Parathyroid adenoma (tissue), 2 donors: ENCODE measurements around the gene PAGR1.

Experiments
- H2AFZ ChIP-seq: fragments of 300-600 bp; sonication (generic); one replicate; pipeline ENCODE4 v1.7.0; 2017; ENCODE audit warnings: antibody characterized with exemption, mild to moderate bottlenecking
- H3K27ac ChIP-seq: fragments of 300-600 bp; sonication (generic); one replicate; pipeline ENCODE4 v1.7.0; 2017
- H3K27me3 ChIP-seq: fragments of 300-600 bp; sonication (generic); one replicate; pipeline ENCODE4 v1.7.0; 2017; ENCODE audit warnings: low read length; ENCODE audit not compliant: control insufficient read depth, insufficient read depth
- H3K36me3 ChIP-seq: fragments of 300-600 bp; sonication (generic); one replicate; pipeline ENCODE4 v1.7.0; 2017; ENCODE audit warnings: low read length; ENCODE audit not compliant: control insufficient read depth, insufficient read depth
- H3K4me1 ChIP-seq: fragments of 300-600 bp; sonication (generic); one replicate; pipeline ENCODE4 v1.7.0; 2017; ENCODE audit warnings: control low read depth
- H3K4me2 ChIP-seq: fragments of 300-600 bp; sonication (generic); one replicate; pipeline ENCODE4 v1.7.0; 2017; ENCODE audit warnings: low read length
- H3K4me3 ChIP-seq: fragments of 300-600 bp; sonication (generic); one replicate; pipeline ENCODE4 v1.7.0; 2017; ENCODE audit warnings: low read depth, low read length
- H3K79me2 ChIP-seq: fragments of 300-600 bp; sonication (generic); one replicate; pipeline ENCODE4 v1.7.0; 2017; ENCODE audit warnings: control low read depth
- H3K9ac ChIP-seq: fragments of 300-600 bp; sonication (generic); one replicate; pipeline ENCODE4 v1.7.0; 2017; ENCODE audit warnings: mild to moderate bottlenecking
- H3K9me3 ChIP-seq: fragments of 300-600 bp; sonication (generic); one replicate; pipeline ENCODE4 v1.7.0; 2017; ENCODE audit warnings: low read length; ENCODE audit not compliant: control insufficient read depth
- CTCF ChIP-seq: fragments of 300-600 bp; sonication (generic); IDR thresholded peaks from one replicate; pipeline ENCODE4 v1.7.0; 2017; ENCODE audit warnings: antibody characterized with exemption, mild to moderate bottlenecking
- donor health status: primary hyperparathyroidism.

Gene PAGR1

GRCh38 chr16:29824589-29825144, 8.7 kb downstream of the PAGR1 start:
- Histone ChIP-seq H3K4me2 (no peak overlapping the region), H3K27ac (peak overlapping the region; percentile 26)

DNA sequence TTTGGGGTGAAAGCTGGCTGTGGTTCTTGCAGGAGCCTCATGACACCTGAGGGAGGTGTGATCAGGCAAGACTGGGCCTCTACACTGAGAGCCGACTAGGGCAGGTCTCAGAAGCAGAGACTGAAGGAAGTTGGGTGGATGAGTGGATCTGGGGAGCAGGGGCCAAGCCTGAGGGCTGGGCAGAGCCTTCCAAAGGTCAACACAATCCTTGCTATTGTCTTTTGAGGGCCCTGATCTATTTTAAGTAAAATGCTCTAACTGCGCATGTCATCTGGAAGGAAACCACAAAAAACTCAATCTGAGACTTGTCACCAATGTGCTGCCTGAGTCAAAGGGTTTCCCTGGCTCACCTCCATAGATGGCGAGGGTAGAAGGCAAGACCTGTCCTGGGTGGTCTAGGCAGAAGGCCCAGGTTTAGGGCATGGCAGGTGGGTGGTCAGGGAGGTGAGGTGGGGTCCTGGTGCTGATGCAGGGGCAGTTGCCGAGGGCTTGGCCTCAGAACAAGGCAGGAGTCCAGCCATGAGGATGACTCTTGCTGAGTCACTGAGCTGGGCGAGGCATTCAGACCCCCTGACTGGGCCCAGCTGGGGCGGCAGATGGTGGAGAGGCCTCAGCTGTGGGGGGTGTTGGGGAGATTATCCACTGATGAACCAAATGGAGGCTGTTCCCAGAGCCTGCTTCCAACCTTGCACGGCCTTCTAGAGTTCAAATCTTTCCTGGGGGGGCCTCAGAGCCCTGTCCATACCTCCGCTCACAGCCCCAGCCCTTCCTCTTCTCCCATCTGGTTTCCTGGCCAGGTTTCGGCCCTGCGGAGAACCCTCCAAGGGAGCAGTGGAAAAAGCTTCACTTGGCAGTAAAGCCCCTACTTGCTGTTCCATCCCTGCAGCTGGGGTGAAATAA, 9.4 kb downstream of the PAGR1 start:
- no peak overlapping the region for H3K4me2 ChIP-seq
- H3K36me3 ChIP-seq: no peaks in the 10 kb centered on the region
- no peaks in the 10 kb centered on the region for H3K27me3 ChIP-seq
- H3K4me3 ChIP-seq: no peak overlapping the region
- H3K79me2 ChIP-seq: peaks cover 70% of the 10 kb centered on the region
- TF ChIP-seq CTCF: no peak
- no peak overlapping the region for H2AFZ ChIP-seq
- peaks cover 14% of the 10 kb centered on the region for H3K4me1 ChIP-seq
- no peak overlapping the region for H3K9ac ChIP-seq
- peak overlapping the region; percentile 26 for H3K27ac ChIP-seq
- H3K9me3 ChIP-seq: no peaks in the 10 kb centered on the region

More at GRCh38 chr16:29824589-29825144, 8.7 kb downstream of the PAGR1 start:
- H3K4me3 ChIP-seq: no peak overlapping the region
- TF ChIP-seq CTCF: no peak
- no peaks in the 10 kb centered on the region for H3K36me3 ChIP-seq
- H3K9ac ChIP-seq: no peak overlapping the region
- H3K79me2 ChIP-seq: peaks cover 63% of the 10 kb centered on the region
- no peaks in the 10 kb centered on the region for H3K27me3 ChIP-seq
- no peaks in the 10 kb centered on the region for H3K9me3 ChIP-seq
- H3K4me1 ChIP-seq: peaks cover 14% of the 10 kb centered on the region
- H2AFZ ChIP-seq: no peak overlapping the region

DNA sequence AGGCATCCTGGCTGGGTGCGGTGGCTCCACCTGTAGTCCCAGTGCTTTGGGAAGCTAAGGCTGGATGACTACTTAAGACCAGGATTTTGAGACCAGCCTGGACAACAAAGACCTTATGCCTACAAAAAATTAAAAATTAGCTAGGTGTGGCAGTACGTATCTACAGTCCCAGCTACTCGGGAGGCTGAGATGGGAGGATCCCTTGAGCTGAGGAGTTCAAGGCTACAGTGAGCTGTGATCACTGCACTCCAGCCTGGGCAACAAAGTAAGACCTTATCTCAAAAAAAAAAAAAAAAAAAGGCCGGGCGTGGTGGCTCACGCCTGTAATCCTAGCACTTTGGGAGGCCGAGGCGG, 10.4 kb downstream of the PAGR1 start:
- Histone ChIP-seq H3K79me2 (peaks cover 72% of the 10 kb centered on the region), H3K27me3 (no peaks in the 10 kb centered on the region), H3K4me2 (no peak overlapping the region), H3K36me3 (no peaks in the 10 kb centered on the region), H3K27ac (no peak overlapping the region), H3K9me3 (no peaks in the 10 kb centered on the region), H3K4me1 (peaks cover 12% of the 10 kb centered on the region), H3K9ac (no peak overlapping the region), H3K4me3 (no peak overlapping the region), H2AFZ (no peak overlapping the region)
- TF ChIP-seq CTCF: no peak

- Histone ChIP-seq H3K9ac (no peak overlapping the region), H3K4me2 (no peak overlapping the region), H3K79me2 (peaks cover 42% of the 10 kb centered on the region), H3K9me3 (no peaks in the 10 kb centered on the region), H3K36me3 (no peaks in the 10 kb centered on the region), H3K27me3 (no peaks in the 10 kb centered on the region), H3K4me3 (no peak overlapping the region), H2AFZ (no peak overlapping the region), H3K27ac (no peak overlapping the region), H3K4me1 (no peaks in the 10 kb centered on the region)
- no peak for TF ChIP-seq CTCF
Observed at GRCh38 chr16:29830774-29831173, 14.8 kb downstream of the PAGR1 start.
